ENCODE measurements around the gene RSU1.

RSU1 gene

GRCh38 chr10:16689227-16689626 is 128.0 kb downstream of the RSU1 start:
- no peaks in the 10 kb centered on the region for H3K4me1 Mint-ChIP-seq (ENCODE audit: low read depth in 2 of 2)
- H3K4me3 Mint-ChIP-seq, result no peak overlapping the region
- H3K9me3 Mint-ChIP-seq, result no peaks in the 10 kb centered on the region
- no peak for DNase-seq
- peaks cover 17% of the 10 kb centered on the region for H3K36me3 Mint-ChIP-seq (ENCODE audit: insufficient read depth)
- no peaks in the 10 kb centered on the region for H3K27me3 Mint-ChIP-seq
- no peak for ATAC-seq (replicated peaks)
- no peak overlapping the region for H3K27ac Mint-ChIP-seq

DNA sequence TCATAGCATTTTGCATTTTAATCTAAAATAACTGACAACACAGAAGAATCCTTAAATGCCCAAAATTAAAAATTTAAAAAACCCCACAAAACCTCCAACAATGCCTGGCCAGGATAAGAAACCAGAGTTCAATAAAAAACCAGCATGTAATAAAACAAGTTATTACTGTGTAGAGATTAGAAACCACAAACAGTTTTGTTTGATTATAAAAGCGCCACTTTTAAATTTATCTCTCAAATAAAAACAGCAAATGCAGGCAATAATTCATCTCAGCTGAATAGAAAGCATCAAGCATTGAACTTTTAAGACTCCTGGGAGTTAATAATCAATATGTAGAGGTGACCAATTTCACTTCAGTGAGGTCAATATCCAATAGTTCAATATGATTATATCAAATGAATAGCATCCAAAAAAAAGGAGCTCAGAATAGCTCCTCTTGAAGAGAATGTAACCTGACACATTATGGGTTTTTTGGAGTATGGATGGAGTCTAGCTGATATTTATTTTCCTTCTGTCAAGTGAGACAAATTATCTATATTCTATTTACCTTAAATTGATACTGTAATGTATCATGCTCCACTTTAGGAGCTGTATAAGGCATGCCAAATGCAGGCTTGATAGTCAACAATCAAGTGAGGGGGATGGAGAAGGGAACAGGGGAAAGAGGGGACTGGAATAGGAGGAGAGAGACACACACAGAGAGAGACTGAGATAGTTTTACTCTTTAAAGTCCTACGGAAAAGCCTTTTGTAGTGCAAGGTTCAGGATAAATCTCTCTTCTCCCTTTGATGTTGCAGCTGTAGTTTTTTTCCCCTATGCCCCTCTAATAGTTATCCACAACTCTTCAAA is 130.9 kb downstream of the RSU1 start:
- Mint-ChIP-seq H3K27ac (no peak overlapping the region), H3K27me3 (no peaks in the 10 kb centered on the region)

DNA sequence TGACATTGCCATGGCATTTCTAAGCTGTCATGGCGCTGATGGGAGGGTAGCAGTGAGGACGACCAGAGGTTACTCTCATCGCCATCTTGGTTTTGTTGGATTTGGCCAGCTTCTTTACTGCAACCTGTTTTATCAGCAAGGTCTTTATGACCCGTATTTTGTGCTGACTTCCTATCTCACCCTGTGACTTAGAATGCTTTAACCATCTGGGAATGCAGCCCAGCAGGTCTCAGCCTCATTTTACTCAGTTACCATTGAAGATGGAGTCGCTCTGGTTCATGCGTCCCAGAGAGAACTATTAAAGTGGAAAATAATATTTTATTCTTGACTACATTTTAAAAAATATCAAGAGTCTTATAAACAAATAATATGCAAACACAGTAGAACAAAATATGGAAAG is 131.7 kb downstream of the RSU1 start:
- ATAC-seq (replicated peaks) (no peak), DNase-seq (no peak)
- Mint-ChIP-seq H3K27ac (no peak overlapping the region), H3K9me3 (no peaks in the 10 kb centered on the region), H3K27me3 (no peaks in the 10 kb centered on the region), H3K36me3 (ENCODE audit: insufficient read depth) (peaks cover 7% of the 10 kb centered on the region), H3K4me1 (ENCODE audit: low read depth in 2 of 2) (peaks cover 0 to 2% of the 10 kb centered on the region in 2 donors), H3K4me3 (no peak overlapping the region)

More for the DNA sequence above, 130.9 kb downstream of the RSU1 start:
- H3K36me3 Mint-ChIP-seq (ENCODE audit: insufficient read depth), result peaks cover 7% of the 10 kb centered on the region
- DNase-seq (no peak), ATAC-seq (replicated peaks) (no peak)
- H3K4me3 Mint-ChIP-seq, result no peak overlapping the region
- peaks cover 0 to 2% of the 10 kb centered on the region in 2 donors for H3K4me1 Mint-ChIP-seq (ENCODE audit: low read depth in 2 of 2)
- H3K9me3 Mint-ChIP-seq, result no peaks in the 10 kb centered on the region

GRCh38 chr10:16681521-16681920 is 135.7 kb downstream of the RSU1 start:
- Mint-ChIP-seq H3K36me3 (ENCODE audit: insufficient read depth) (peaks cover 7% of the 10 kb centered on the region), H3K4me3 (no peak overlapping the region), H3K27me3 (no peaks in the 10 kb centered on the region), H3K9me3 (no peaks in the 10 kb centered on the region), H3K27ac (no peak overlapping the region), H3K4me1 (ENCODE audit: low read depth in 2 of 2) (peaks cover 0 to 2% of the 10 kb centered on the region in 2 donors)
- ATAC-seq (replicated peaks), result no peak
- no peak for DNase-seq

DNA sequence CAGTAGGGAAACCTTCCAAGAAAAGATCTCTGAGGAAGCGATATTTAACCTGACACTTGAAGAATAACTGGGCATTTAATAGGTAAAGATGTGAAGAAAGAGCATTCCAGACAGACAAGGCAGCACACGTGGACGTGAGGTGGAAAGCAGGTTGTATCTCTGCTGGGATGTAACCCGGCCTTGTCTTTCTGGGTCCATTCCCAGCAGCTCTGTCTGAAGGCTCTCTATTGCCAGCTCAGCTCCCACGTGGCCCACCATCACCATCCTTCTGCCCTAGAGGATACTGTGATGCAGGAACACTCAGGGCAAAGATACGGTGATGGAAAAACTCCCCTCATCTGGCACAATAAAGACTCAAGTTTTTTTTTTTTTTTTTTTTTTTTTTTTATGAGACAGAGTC is 137.7 kb downstream of the RSU1 start:
- Mint-ChIP-seq H3K9me3 (no peaks in the 10 kb centered on the region), H3K36me3 (ENCODE audit: insufficient read depth) (peaks cover 7% of the 10 kb centered on the region), H3K27ac (no peak overlapping the region), H3K4me1 (ENCODE audit: low read depth in 2 of 2) (peaks cover 0 to 2% of the 10 kb centered on the region in 2 donors), H3K4me3 (no peak overlapping the region), H3K27me3 (no peaks in the 10 kb centered on the region)
- ATAC-seq (replicated peaks) (no peak), DNase-seq (no peak)

DNA sequence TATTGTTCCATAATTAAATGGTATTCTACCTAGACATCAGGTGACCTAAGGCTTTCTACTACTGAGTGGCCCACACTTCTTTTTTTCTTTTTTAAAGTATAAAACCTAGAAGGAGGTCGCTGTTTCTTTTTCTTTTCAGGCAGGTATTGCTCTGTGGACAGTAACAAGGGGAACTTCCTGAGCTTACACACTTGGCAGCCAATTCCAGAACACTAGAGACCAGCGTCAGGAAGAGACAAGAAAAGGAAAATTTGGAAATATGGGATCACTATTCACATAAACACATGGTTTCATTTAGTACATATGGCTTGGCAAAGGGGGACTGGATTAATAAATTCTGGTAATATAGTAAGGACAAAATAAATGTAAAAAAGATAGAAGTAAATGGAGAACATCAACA is 141.9 kb downstream of the RSU1 start:
- peaks cover 7% of the 10 kb centered on the region for H3K36me3 Mint-ChIP-seq (ENCODE audit: insufficient read depth)
- H3K27me3 Mint-ChIP-seq, result no peaks in the 10 kb centered on the region
- no peak for DNase-seq
- peaks cover 0 to 2% of the 10 kb centered on the region in 2 donors for H3K4me1 Mint-ChIP-seq (ENCODE audit: low read depth in 2 of 2)
- H3K4me3 Mint-ChIP-seq, result no peak overlapping the region
- H3K9me3 Mint-ChIP-seq, result no peaks in the 10 kb centered on the region
- ATAC-seq (replicated peaks), result no peak
- H3K27ac Mint-ChIP-seq, result no peak overlapping the region

- H3K27ac Mint-ChIP-seq, result no peak overlapping the region
- H3K27me3 Mint-ChIP-seq, result no peaks in the 10 kb centered on the region
- no peak for DNase-seq
- ATAC-seq (replicated peaks), result no peak
- no peaks in the 10 kb centered on the region for H3K9me3 Mint-ChIP-seq
- peaks cover 4 to 10% of the 10 kb centered on the region in 2 donors for H3K4me1 Mint-ChIP-seq (ENCODE audit: low read depth in 2 of 2)
- H3K4me3 Mint-ChIP-seq, result no peak overlapping the region
- H3K36me3 Mint-ChIP-seq (ENCODE audit: insufficient read depth), result peaks cover 2% of the 10 kb centered on the region
These were observed 143.0 kb downstream of the RSU1 start for GRCh38 chr10:16674147-16674703.

DNA sequence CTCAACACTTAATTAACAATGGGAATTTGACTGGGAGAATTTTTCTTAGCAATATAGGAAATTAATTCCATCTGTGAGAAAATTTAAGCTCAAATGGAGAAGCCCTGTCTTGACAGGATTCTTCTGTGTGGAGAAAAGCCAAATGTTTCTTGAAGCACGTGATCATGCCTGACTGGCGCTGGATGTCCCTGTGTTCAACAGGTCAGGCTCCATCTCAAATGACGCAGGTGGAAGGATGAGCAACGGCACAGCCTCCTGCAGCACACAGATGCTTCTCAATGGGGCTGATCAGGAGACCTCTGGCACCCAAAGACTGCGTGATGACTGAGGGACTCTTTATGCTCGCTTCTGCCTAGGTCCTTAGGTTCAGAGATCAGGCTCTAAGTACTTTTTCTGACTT is 143.8 kb downstream of the RSU1 start:
- no peak for DNase-seq
- no peak overlapping the region for H3K4me3 Mint-ChIP-seq
- H3K27ac Mint-ChIP-seq, result no peak overlapping the region
- peaks cover 8 to 12% of the 10 kb centered on the region in 2 donors for H3K4me1 Mint-ChIP-seq (ENCODE audit: low read depth in 2 of 2)
- no peaks in the 10 kb centered on the region for H3K27me3 Mint-ChIP-seq
- H3K36me3 Mint-ChIP-seq (ENCODE audit: insufficient read depth), result no peaks in the 10 kb centered on the region
- ATAC-seq (replicated peaks), result no peak
- H3K9me3 Mint-ChIP-seq, result peaks cover 0 to 2% of the 10 kb centered on the region in 2 donors

DNA sequence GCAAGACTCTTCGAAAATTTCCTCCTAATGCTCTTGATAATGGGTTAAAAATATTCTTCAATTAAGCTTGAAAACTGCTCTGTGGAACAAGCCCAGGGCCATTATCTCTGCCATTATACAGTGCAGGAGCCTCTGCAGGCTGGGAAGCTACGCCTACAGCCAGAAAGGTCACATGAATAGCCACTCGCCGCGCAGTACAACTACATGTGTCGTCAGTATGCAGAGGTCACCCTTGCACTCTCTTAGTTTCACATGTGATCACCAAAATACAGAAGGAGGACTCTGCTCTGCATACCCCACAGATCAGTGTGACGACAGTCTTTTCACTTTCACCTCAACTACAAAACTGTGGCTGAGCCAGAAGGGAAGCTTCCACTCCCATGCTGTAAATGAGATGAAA is 153.8 kb downstream of the RSU1 start:
- DNase-seq (no peak), ATAC-seq (replicated peaks) (no peak)
- H3K36me3 Mint-ChIP-seq (ENCODE audit: insufficient read depth), result no peaks in the 10 kb centered on the region
- H3K4me1 Mint-ChIP-seq (ENCODE audit: low read depth in 2 of 2), result peaks cover 2 to 6% of the 10 kb centered on the region in 2 donors
- no peak overlapping the region for H3K27ac Mint-ChIP-seq
- H3K27me3 Mint-ChIP-seq, result no peaks in the 10 kb centered on the region
- H3K4me3 Mint-ChIP-seq, result no peak overlapping the region
- H3K9me3 Mint-ChIP-seq, result no peaks in the 10 kb centered on the region

DNA sequence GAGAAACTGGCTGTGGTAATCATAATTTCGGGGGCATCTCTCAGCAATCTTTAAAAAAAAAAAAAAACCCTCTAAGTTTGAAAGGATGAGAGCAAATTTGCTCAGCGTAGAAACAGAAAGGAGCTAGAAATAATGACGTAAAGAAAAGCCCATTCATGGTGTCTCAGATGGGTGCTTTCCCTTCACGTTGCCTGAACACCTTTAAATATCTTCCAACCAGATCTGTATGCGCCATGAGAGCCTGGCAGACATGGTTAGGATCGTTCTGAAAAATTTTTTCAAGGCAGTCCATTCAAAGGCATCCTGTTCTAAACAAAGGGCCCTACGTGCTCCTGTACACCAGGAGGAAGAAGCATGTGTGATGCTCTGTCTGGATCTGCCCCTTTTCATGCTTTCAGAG is 154.3 kb downstream of the RSU1 start:
- Mint-ChIP-seq H3K4me1 (ENCODE audit: low read depth in 2 of 2) (peaks cover 2 to 6% of the 10 kb centered on the region in 2 donors), H3K27ac (peak overlapping the region in 1 of 2 donors; percentile 44), H3K27me3 (no peaks in the 10 kb centered on the region)

GRCh38 chr10:16656895-16657294 is 160.3 kb downstream of the RSU1 start:
- Mint-ChIP-seq H3K27ac (peak overlapping the region in 1 of 2 donors; percentile 25), H3K4me1 (ENCODE audit: low read depth in 2 of 2) (peaks cover 0 to 12% of the 10 kb centered on the region in 2 donors), H3K27me3 (no peaks in the 10 kb centered on the region), H3K4me3 (no peak overlapping the region), H3K9me3 (no peaks in the 10 kb centered on the region), H3K36me3 (ENCODE audit: insufficient read depth) (no peaks in the 10 kb centered on the region)
- ATAC-seq (replicated peaks) (no peak), DNase-seq (no peak)

More for the DNA sequence above, 154.3 kb downstream of the RSU1 start:
- Mint-ChIP-seq H3K36me3 (ENCODE audit: insufficient read depth) (no peaks in the 10 kb centered on the region), H3K4me3 (no peak overlapping the region), H3K9me3 (no peaks in the 10 kb centered on the region)
- ATAC-seq (replicated peaks) (no peak), DNase-seq (no peak)

DNA sequence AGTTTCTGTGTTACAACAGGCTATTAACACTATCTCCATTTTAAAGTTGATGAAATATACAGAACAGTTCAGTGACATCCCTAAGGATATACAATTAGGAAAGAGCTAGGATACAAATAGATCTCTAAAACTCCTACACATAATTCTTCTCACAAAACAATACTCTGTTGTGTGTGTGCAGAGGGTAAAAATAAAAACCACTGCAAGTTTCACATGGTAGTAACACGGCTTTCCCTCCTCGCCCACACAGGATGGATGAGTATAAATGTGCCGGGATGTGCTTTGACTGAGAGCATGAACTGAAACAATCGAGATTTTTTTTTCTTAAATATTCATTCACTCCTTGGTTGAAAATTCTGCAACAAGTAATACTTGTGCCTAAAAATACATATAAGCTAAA is 164.0 kb downstream of the RSU1 start:
- DNase-seq (no peak), ATAC-seq (replicated peaks) (no peak)
- Mint-ChIP-seq H3K27ac (no peak overlapping the region), H3K4me3 (no peak overlapping the region), H3K36me3 (ENCODE audit: insufficient read depth) (no peaks in the 10 kb centered on the region), H3K27me3 (no peaks in the 10 kb centered on the region), H3K4me1 (ENCODE audit: low read depth in 2 of 2) (peaks cover 3 to 10% of the 10 kb centered on the region in 2 donors), H3K9me3 (no peaks in the 10 kb centered on the region)

DNA sequence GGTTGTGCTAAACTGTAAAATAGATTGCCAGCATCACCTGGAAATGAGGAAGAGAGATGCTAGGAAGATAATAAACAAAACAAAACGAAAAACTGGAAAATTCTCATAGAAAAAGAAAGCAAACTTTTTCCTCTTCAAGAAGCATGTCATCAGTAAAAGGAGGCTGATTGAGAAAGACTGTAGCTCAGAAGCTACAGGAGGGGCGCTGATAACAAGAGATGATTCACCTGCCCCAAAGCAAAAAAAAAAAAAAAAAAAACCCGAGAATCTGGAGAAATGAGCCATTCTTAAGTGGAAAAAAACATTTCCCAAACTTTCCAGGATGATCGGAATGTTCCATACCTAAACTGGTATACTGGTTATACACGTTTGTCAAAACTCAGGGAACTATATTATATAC is 165.1 kb downstream of the RSU1 start:
- Mint-ChIP-seq H3K9me3 (no peaks in the 10 kb centered on the region), H3K4me3 (no peak overlapping the region), H3K27me3 (no peaks in the 10 kb centered on the region), H3K4me1 (ENCODE audit: low read depth in 2 of 2) (peaks cover 10 to 18% of the 10 kb centered on the region in 2 donors), H3K36me3 (ENCODE audit: insufficient read depth) (no peaks in the 10 kb centered on the region), H3K27ac (no peak overlapping the region)
- DNase-seq (no peak), ATAC-seq (replicated peaks) (no peak)

GRCh38 chr10:16649757-16650156 is 167.5 kb downstream of the RSU1 start:
- no peaks in the 10 kb centered on the region for H3K27me3 Mint-ChIP-seq
- no peaks in the 10 kb centered on the region for H3K9me3 Mint-ChIP-seq
- no peak for DNase-seq
- H3K4me3 Mint-ChIP-seq, result no peak overlapping the region
- no peaks in the 10 kb centered on the region for H3K36me3 Mint-ChIP-seq (ENCODE audit: insufficient read depth)
- peaks cover 15 to 25% of the 10 kb centered on the region in 2 donors for H3K4me1 Mint-ChIP-seq (ENCODE audit: low read depth in 2 of 2)
- ATAC-seq (replicated peaks), result no peak
- no peak overlapping the region for H3K27ac Mint-ChIP-seq

Measured in effector memory CD8-positive, alpha-beta T cell (primary cell).